GM12872 (cell line): Measurements from ENCODE around the gene HGFAC.

Experiments
- CTCF ChIP-seq: IDR thresholded peaks from 3 replicates; pipeline ENCODE4 v1.5.1; 2011; ENCODE audit warnings: low read depth, mild to moderate bottlenecking, low read length, moderate library complexity; ENCODE audit not compliant: insufficient read depth

HGFAC gene

GRCh38 chr4:3446631-3447320 is 5.0 kb downstream of the HGFAC start:
- no peak for TF ChIP-seq CTCF

- TF ChIP-seq CTCF, result no peak
These were observed 5.9 kb downstream of the HGFAC start for GRCh38 chr4:3447431-3448395.

GRCh38 chr4:3449047-3449573 is 7.3 kb downstream of the HGFAC start:
- TF ChIP-seq CTCF, result no peak

- no peak for TF ChIP-seq CTCF
These were observed 8.1 kb downstream of the HGFAC start for GRCh38 chr4:3449574-3450534.

- no peak for TF ChIP-seq CTCF
These were observed 8.9 kb downstream of the HGFAC start for GRCh38 chr4:3450643-3451042.

GRCh38 chr4:3451956-3452355 is 10.2 kb downstream of the HGFAC start:
- no peak for TF ChIP-seq CTCF

GRCh38 chr4:3452376-3452775 is 10.6 kb downstream of the HGFAC start:
- TF ChIP-seq CTCF, result peak; percentile 43
